GM12865 (cell line): Measurements from ENCODE around the gene MCOLN3.

Experiments used
- DNase-seq: peaks from one replicate; pipeline ENCODE4 v3.0.0; 2010; ENCODE audit warnings: low read depth
- H3K4me3 ChIP-seq: 2 replicates; pipeline ENCODE4 v1.5.1; 2011; ENCODE audit warnings: mild to moderate bottlenecking, low read depth, low read length, control low read depth
- TF ChIP-seq, protein P1 (sequence below): IDR thresholded peaks from 2 replicates; pipeline ENCODE4 v1.5.1; 2011; ENCODE audit warnings: low read length, control low read depth, low read depth, inconsistent platforms; ENCODE audit not compliant: insufficient read depth; ENCODE audit errors: missing control alignments

Gene MCOLN3

DNA sequence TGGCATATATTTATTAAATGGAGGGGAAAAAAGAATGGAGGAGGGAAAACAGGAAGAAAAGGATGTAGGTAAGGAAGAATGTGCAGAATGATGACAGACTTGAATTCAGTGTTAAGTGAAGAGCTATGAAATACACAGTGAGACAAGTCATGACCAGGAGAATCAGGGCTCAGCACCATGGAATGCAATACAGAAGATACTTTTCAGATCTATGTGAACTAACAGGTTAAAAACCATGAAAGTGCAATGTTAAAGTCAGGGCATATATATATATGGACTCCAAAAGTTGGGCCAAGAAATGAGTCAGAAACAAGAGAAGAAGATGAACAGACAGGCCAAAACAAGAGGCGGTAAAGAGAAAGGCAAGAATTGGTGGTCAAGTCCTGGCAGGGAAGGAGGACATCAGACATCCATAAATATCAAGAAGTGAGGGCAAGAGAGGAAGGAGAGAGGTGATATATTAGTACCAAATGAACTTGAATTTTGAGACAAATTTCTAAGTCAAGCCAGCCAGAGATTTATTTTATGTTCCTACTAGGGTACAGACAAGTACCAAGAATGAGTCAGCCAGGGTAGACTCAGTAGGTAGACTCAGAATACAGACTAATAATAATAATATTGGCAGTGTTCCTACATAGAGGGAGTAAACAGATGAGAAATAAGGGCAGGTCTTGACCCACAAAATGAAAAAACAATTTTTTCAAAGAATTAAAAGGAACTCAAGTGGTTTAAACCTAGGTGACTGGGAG, 39.5 kb upstream of the MCOLN3 start:
- TF ChIP-seq, protein P1, sequence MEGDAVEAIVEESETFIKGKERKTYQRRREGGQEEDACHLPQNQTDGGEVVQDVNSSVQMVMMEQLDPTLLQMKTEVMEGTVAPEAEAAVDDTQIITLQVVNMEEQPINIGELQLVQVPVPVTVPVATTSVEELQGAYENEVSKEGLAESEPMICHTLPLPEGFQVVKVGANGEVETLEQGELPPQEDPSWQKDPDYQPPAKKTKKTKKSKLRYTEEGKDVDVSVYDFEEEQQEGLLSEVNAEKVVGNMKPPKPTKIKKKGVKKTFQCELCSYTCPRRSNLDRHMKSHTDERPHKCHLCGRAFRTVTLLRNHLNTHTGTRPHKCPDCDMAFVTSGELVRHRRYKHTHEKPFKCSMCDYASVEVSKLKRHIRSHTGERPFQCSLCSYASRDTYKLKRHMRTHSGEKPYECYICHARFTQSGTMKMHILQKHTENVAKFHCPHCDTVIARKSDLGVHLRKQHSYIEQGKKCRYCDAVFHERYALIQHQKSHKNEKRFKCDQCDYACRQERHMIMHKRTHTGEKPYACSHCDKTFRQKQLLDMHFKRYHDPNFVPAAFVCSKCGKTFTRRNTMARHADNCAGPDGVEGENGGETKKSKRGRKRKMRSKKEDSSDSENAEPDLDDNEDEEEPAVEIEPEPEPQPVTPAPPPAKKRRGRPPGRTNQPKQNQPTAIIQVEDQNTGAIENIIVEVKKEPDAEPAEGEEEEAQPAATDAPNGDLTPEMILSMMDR, result no peak

DNA sequence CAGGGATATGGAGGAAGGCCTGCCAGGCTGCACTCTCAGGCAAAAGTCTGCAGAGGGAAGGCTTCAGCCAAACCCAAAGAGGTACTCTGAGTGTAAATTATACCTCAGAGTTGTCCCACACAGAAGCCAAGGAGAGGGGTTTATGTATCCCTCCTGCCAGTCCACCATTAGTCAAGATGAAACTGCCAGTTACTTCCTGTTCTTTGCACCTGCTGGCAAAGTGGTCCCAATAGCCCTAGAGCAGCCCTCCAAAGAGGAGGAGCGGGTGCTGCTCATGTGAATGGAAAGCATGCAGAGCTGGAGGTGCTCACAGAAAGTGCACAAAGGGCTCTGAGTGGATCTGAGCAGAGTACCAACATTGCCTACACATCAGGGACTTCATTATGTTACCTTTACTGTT, 37.1 kb upstream of the MCOLN3 start:
- TF ChIP-seq, protein P1, result no peak
- no peak overlapping the region for H3K4me3 ChIP-seq
- DNase-seq, result peak; percentile 3

More for the DNA sequence above, 39.5 kb upstream of the MCOLN3 start:
- H3K4me3 ChIP-seq, result no peak overlapping the region
- DNase-seq, result no peak

DNA sequence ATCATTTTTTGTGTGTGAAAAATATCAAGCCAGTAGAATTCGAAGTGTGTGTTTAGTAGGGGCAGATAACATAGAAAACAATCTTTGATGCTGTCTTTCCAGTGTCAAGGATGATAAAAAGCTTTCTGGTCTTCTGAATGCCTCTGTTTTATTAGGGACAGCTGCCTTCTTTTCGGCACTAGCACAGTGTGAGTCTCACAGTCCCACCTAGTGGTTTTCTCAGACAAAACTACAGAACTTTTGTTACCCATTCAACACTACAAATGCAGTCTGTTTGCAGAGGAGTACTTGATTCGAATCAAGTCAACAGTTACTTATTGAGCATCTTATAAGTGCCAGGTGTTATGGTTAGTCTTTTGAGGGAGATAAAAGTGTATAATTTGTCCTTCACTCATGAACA, 30.6 kb upstream of the MCOLN3 start:
- TF ChIP-seq, protein P1, result peak; percentile 2
- no peak overlapping the region for H3K4me3 ChIP-seq
- DNase-seq, result peak; percentile 23

DNA sequence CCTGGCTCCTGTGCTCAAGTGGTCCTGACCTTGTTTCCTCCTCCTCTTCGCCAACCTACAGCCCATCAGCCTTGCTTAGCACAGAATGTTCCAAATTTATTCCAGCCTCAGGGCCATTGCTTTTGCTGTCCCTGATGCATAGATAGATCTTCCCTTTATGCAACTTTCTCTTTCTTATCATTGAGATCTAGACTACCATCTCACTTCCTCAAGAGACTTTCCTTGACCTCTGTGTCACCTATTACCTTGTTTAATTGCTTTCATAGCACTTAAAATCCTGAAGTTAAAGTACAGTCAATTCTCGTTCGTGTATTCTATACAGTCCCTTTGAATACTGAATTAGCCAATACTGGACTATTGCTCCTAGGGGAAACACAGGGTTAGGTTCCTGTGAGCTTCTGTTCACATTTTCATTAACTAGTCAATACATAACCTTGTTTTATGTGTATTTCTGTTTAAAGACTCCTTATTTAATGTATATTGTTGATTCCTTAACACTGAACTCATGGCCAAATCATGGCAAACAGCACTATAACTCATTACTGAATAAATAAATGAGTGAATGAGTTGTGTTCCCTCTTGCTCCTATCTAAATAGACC, 26.2 kb upstream of the MCOLN3 start:
- DNase-seq, result no peak
- H3K4me3 ChIP-seq, result no peak overlapping the region
- TF ChIP-seq, protein P1, result no peak

DNA sequence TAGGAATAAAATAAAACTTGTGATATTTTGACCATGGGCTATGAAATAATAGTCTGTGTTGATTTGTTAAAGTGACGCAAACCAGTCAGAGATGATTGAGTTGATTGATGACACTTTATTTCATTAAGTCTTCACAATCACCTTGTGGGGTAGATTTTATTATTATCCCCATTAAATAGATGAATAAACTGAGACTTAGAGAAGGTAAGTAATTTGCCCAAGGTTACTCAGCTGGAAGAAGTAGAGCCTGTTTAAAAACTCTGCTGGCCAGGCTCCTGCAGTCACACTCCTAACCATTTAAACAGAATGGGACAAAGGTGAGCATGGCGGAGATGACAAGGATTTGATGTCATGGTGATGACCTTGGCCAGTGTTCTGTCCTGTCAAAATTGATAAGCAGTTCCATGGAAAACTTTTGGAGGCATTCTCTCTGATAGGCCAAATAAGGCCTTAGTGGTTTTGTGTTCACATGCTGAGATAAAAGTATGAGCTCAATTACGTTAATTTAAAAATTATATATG, 22.7 kb upstream of the MCOLN3 start:
- H3K4me3 ChIP-seq, result no peak overlapping the region
- TF ChIP-seq, protein P1, result no peak
- no peak for DNase-seq

DNA sequence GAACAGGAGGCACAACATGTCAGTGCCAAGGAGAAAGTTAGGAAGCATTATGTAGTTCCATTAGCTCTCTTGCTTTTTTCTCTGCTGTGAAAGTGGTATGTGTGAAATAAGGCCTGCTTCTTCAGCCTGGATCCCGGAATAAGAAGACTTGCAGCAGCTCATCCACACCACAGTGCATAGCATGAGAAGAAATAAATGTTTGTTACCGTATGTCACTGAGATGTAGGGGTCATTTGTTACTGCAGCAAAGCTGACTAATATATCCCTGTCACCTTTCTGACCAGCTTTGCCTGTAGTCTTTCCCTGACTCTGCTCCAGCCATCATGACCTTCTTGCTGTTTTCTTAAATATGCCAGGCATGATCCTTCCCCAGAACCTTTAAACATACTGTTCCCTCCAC, 20.5 kb upstream of the MCOLN3 start:
- H3K4me3 ChIP-seq, result no peak overlapping the region
- TF ChIP-seq, protein P1, result no peak
- DNase-seq, result no peak

DNA sequence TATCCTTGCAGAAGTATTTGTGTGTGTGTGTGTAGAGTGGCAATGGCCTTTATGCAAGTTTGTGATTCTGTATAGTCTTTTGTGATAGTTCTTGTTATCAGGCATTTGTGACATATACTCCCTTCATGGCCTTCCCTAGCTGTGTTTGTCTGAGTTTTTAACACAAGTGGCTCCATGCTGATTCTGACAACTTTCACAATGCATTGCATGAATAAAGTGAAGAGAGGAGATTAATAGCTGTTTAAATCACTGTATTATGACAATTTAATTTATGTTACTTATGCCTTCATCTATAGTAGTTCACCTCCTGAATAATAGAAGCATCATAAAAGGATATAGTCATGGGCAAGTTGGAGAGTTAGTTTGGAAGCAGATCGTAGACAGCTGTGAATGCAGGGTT, 17.2 kb upstream of the MCOLN3 start:
- H3K4me3 ChIP-seq, result no peak overlapping the region
- no peak for DNase-seq
- TF ChIP-seq, protein P1, result no peak
